Measurements from ENCODE around the gene NR6A1.

The NR6A1 gene

DNA sequence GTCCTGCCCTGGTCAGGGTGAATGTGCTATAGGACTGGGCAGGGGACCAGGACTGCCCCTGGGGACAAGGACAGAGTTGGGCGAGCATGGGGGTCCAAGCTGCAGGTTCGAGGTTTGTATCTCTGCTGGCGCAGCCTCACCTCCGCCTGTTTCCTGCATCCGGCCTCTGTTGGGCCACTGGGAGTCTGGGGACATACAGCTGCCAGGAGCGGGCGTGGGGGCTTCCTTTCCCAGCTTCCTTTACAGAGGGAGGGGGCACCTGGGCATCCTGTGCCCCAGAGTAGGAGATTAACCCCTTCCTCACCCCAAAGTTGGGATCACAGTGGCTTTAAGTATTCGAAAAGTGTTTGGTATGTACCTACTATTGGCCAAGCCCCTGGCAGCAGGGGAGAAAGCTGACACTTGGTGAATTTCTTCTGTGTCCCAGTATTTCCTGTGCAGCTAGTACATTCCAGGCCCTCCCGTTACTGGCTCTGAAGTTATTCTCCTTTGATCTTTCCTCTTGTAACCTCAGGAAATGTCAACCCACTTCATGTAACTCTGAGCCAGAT is 24.8 kb upstream of the NR6A1 start:
- TF ChIP-seq ZFP30 (CRISPR knock-in tag; IDR thresholded peaks at IDR 0.05) (no peak), SNAI2 (CRISPR knock-in tag; IDR thresholded peaks at IDR 0.05) (no peak), ZNF8 (CRISPR knock-in tag; IDR thresholded peaks at IDR 0.05) (no peak)
- ATAC-seq: peak; percentile 55

DNA sequence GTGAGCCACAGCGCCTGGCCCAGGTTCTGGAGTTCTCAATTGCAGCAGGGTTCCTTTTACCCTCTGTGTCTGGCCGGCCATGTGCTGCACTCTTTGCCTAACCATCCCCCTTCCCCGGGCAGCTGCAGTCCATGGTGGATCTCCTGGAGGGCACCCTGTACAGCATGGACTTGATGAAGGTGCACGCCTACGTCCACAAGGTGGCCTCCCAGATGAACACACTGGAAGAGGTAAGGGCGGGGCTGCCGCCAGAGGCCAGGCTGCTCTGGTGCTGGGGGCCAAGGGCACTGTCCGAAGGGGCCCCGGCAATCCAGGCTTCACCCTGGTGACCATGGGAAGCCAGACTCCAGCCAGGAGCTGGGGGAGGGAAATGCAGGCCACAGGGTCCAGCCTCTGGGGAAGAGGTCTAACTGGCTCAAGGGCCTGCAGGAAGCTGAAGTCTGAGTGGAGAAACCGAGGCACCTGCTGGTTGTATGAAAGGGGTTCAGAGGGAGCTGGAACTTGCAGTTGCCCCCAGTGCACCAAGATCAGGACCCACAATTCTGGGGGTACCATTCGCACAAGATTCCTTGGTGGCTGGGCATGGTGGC is 23.9 kb upstream of the NR6A1 start:
- TF ChIP-seq BACH2 (CRISPR knock-in tag; IDR thresholded peaks at IDR 0.05; ENCODE audit: borderline replicate concordance) (no peak), TCF4 (CRISPR knock-in tag; IDR thresholded peaks at IDR 0.05; ENCODE audit: borderline replicate concordance) (no peak), ZNF70 (CRISPR knock-in tag; IDR thresholded peaks at IDR 0.05) (no peak), ZFP3 (CRISPR knock-in tag; IDR thresholded peaks at IDR 0.05) (no peak), ZNF565 (CRISPR knock-in tag; conservative IDR thresholded peaks at IDR 0.05; ENCODE audit: low read depth) (no peak), ARNTL (CRISPR knock-in tag; IDR thresholded peaks at IDR 0.05; ENCODE audit: borderline replicate concordance, low read depth) (no peak), GLIS3 (CRISPR knock-in tag; IDR thresholded peaks at IDR 0.05) (no peak), ZC3H10 (CRISPR knock-in tag; IDR thresholded peaks at IDR 0.05) (no peak), RARB (CRISPR knock-in tag; IDR thresholded peaks at IDR 0.05) (no peak), ISL1 (CRISPR knock-in tag; IDR thresholded peaks at IDR 0.05) (no peak), CSDC2 (CRISPR knock-in tag; IDR thresholded peaks at IDR 0.05) (no peak), OSR1 (CRISPR knock-in tag; IDR thresholded peaks at IDR 0.05) (no peak), ZNF8 (CRISPR knock-in tag; IDR thresholded peaks at IDR 0.05) (no peak), ESRRG (CRISPR knock-in tag; IDR thresholded peaks at IDR 0.05) (no peak), SNAI2 (CRISPR knock-in tag; IDR thresholded peaks at IDR 0.05) (no peak)
- TF ChIP-seq, protein P1, sequence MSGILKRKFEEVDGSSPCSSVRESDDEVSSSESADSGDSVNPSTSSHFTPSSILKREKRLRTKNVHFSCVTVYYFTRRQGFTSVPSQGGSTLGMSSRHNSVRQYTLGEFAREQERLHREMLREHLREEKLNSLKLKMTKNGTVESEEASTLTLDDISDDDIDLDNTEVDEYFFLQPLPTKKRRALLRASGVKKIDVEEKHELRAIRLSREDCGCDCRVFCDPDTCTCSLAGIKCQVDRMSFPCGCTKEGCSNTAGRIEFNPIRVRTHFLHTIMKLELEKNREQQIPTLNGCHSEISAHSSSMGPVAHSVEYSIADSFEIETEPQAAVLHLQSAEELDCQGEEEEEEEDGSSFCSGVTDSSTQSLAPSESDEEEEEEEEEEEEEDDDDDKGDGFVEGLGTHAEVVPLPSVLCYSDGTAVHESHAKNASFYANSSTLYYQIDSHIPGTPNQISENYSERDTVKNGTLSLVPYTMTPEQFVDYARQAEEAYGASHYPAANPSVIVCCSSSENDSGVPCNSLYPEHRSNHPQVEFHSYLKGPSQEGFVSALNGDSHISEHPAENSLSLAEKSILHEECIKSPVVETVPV (CRISPR knock-in tag; IDR thresholded peaks at IDR 0.05): no peak
- TF ChIP-seq, protein P2, sequence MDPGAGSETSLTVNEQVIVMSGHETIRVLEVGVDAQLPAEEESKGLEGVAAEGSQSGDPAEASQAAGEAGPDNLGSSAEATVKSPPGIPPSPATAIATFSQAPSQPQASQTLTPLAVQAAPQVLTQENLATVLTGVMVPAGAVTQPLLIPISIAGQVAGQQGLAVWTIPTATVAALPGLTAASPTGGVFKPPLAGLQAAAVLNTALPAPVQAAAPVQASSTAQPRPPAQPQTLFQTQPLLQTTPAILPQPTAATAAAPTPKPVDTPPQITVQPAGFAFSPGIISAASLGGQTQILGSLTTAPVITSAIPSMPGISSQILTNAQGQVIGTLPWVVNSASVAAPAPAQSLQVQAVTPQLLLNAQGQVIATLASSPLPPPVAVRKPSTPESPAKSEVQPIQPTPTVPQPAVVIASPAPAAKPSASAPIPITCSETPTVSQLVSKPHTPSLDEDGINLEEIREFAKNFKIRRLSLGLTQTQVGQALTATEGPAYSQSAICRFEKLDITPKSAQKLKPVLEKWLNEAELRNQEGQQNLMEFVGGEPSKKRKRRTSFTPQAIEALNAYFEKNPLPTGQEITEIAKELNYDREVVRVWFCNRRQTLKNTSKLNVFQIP (CRISPR knock-in tag; IDR thresholded peaks at IDR 0.05; ENCODE audit: borderline replicate concordance, low read depth): no peak
- TF ChIP-seq, protein P3, sequence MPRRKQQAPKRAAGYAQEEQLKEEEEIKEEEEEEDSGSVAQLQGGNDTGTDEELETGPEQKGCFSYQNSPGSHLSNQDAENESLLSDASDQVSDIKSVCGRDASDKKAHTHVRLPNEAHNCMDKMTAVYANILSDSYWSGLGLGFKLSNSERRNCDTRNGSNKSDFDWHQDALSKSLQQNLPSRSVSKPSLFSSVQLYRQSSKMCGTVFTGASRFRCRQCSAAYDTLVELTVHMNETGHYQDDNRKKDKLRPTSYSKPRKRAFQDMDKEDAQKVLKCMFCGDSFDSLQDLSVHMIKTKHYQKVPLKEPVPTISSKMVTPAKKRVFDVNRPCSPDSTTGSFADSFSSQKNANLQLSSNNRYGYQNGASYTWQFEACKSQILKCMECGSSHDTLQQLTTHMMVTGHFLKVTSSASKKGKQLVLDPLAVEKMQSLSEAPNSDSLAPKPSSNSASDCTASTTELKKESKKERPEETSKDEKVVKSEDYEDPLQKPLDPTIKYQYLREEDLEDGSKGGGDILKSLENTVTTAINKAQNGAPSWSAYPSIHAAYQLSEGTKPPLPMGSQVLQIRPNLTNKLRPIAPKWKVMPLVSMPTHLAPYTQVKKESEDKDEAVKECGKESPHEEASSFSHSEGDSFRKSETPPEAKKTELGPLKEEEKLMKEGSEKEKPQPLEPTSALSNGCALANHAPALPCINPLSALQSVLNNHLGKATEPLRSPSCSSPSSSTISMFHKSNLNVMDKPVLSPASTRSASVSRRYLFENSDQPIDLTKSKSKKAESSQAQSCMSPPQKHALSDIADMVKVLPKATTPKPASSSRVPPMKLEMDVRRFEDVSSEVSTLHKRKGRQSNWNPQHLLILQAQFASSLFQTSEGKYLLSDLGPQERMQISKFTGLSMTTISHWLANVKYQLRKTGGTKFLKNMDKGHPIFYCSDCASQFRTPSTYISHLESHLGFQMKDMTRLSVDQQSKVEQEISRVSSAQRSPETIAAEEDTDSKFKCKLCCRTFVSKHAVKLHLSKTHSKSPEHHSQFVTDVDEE (CRISPR knock-in tag; IDR thresholded peaks at IDR 0.05): no peak
- no peak for ATAC-seq

DNA sequence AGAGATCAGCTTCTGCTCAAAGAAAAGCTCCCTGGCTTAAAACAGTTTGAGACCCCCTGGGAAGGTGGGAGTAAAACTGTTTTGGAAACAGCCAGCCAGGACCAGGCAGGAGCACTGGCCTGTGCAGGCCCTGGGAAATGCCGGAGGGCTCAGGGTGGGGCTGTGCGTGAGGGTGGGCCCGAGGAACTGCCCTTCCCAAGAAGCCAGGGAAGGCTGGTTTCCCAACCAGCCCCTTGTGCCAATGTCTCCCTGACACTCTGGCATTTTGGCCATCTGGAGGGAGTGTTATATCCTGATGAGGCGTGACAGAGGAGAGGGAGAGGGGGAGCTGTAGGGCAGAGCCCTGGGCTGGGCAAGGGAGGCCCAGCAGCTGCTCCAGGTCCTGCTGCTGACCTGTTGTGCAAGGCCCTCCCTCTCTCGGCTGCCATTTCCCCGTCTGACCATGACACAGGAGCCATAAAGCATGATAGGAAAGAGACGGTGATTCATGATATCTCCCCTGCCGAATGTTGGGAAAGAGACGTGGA is 22.0 kb upstream of the NR6A1 start:
- ATAC-seq: peak; percentile 42
- no peak for TF ChIP-seq ZNF70 (CRISPR knock-in tag; IDR thresholded peaks at IDR 0.05)
- TF ChIP-seq ZFP30 (CRISPR knock-in tag; IDR thresholded peaks at IDR 0.05): no peak
- no peak for TF ChIP-seq OSR1 (CRISPR knock-in tag; IDR thresholded peaks at IDR 0.05)
- TF ChIP-seq ZFP3 (CRISPR knock-in tag; IDR thresholded peaks at IDR 0.05): no peak
- TF ChIP-seq ZNF565 (CRISPR knock-in tag; conservative IDR thresholded peaks at IDR 0.05; ENCODE audit: low read depth): no peak
- TF ChIP-seq ZNF8 (CRISPR knock-in tag; IDR thresholded peaks at IDR 0.05): no peak
- TF ChIP-seq SNAI2 (CRISPR knock-in tag; IDR thresholded peaks at IDR 0.05): no peak
- no peak for TF ChIP-seq ISL1 (CRISPR knock-in tag; IDR thresholded peaks at IDR 0.05)
- TF ChIP-seq, protein P4, sequence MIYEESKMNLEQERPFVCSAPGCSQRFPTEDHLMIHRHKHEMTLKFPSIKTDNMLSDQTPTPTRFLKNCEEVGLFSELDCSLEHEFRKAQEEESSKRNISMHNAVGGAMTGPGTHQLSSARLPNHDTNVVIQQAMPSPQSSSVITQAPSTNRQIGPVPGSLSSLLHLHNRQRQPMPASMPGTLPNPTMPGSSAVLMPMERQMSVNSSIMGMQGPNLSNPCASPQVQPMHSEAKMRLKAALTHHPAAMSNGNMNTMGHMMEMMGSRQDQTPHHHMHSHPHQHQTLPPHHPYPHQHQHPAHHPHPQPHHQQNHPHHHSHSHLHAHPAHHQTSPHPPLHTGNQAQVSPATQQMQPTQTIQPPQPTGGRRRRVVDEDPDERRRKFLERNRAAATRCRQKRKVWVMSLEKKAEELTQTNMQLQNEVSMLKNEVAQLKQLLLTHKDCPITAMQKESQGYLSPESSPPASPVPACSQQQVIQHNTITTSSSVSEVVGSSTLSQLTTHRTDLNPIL (CRISPR knock-in tag; IDR thresholded peaks at IDR 0.05; ENCODE audit: low read depth): no peak
- TF ChIP-seq TCF4 (CRISPR knock-in tag; IDR thresholded peaks at IDR 0.05; ENCODE audit: borderline replicate concordance): no peak
- no peak for TF ChIP-seq GLIS3 (CRISPR knock-in tag; IDR thresholded peaks at IDR 0.05)

Data from SK-N-SH treated with all-trans-retinoic acid at 6 μM for 48 hours (cell line).